Measurements from ENCODE around the gene PSMG2. TPM values are rescaled to one million over a fixed set of nuclear protein-coding genes. Genes with fewer than 3 reads are reported as not detected.

PSMG2 gene
- total and polyA plus RNA-seq, 9 of the 15 experiments (the other 6 are each of a cell fraction or from before 2014, with no cell fraction given), result 59.9 to 271 (median 111) TPM

DNA sequence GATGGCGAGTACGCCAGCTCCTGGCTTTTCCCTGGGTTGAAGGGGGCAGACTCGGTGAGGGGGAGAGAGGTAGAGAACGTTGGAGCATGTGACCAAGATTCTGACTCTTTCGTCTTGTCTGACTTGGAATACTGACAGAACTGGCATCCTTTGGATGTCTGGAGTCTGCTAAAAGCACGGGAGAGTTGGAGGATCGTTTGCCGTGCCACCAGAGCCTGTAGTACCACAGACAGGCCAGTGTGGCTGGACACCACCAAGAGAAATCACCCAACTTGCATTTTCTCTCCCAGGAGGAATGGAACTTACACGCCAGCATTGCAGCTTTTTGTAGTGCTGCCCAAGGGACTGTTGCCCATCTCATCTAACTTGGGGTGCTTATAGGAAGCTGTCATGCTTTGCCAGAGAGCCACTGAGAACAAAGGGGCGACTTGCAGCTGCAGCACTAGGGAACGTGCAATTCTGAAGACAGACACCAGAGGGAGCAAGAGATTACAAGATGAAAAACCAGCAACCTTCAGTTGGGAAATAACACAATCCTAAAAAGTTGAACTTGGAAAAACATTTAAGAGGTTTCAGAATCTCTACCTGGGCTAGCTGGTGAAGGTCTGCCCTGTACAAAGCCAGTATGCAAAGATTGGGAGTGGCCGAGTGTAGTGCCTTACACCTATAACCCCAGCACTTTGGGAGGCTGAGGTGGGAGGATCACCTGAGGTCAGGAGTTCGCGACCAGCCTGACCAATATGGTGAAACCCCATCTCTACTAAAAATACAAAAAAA lies 24.1 kb downstream of the PSMG2 start (continued):
- TF ChIP-seq, protein P1, sequence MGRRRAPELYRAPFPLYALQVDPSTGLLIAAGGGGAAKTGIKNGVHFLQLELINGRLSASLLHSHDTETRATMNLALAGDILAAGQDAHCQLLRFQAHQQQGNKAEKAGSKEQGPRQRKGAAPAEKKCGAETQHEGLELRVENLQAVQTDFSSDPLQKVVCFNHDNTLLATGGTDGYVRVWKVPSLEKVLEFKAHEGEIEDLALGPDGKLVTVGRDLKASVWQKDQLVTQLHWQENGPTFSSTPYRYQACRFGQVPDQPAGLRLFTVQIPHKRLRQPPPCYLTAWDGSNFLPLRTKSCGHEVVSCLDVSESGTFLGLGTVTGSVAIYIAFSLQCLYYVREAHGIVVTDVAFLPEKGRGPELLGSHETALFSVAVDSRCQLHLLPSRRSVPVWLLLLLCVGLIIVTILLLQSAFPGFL (CRISPR knock-in tag; IDR thresholded peaks at IDR 0.05), result no peak
- TF ChIP-seq, protein P2, sequence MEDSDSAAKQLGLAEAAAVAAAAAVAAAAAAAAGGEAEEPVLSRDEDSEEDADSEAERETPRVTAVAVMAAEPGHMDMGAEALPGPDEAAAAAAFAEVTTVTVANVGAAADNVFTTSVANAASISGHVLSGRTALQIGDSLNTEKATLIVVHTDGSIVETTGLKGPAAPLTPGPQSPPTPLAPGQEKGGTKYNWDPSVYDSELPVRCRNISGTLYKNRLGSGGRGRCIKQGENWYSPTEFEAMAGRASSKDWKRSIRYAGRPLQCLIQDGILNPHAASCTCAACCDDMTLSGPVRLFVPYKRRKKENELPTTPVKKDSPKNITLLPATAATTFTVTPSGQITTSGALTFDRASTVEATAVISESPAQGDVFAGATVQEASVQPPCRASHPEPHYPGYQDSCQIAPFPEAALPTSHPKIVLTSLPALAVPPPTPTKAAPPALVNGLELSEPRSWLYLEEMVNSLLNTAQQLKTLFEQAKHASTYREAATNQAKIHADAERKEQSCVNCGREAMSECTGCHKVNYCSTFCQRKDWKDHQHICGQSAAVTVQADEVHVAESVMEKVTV (CRISPR knock-in tag; IDR thresholded peaks at IDR 0.05), result peak; percentile 80; the same call in 1 of the 2 replicates
- TF ChIP-seq CEBPB (tag; IDR thresholded peaks at IDR 0.05), result peak; percentile 75
- TF ChIP-seq ZNF707 (CRISPR knock-in tag; conservative IDR thresholded peaks at IDR 0.05), result no peak
- TF ChIP-seq NCOA1 (IDR thresholded peaks at IDR 0.05; ENCODE audit: low read depth), result no peak
- TF ChIP-seq, protein P3, sequence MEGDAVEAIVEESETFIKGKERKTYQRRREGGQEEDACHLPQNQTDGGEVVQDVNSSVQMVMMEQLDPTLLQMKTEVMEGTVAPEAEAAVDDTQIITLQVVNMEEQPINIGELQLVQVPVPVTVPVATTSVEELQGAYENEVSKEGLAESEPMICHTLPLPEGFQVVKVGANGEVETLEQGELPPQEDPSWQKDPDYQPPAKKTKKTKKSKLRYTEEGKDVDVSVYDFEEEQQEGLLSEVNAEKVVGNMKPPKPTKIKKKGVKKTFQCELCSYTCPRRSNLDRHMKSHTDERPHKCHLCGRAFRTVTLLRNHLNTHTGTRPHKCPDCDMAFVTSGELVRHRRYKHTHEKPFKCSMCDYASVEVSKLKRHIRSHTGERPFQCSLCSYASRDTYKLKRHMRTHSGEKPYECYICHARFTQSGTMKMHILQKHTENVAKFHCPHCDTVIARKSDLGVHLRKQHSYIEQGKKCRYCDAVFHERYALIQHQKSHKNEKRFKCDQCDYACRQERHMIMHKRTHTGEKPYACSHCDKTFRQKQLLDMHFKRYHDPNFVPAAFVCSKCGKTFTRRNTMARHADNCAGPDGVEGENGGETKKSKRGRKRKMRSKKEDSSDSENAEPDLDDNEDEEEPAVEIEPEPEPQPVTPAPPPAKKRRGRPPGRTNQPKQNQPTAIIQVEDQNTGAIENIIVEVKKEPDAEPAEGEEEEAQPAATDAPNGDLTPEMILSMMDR (IDR thresholded peaks at IDR 0.05 in 2 of 3, conservative IDR thresholded peaks at IDR 0.05 in 1 of 3; ENCODE audit: insufficient read depth in 2 of 3, low read depth in 1 of 3, low read length in 3 of 3), result peak; percentile 81 to 91 (median 84)
- 0 out of 2 replicates have a peak, but pooled peaks have one; percentile 37 for TF ChIP-seq KLF16 (IDR thresholded peaks at IDR 0.05)
- peak; percentile 67; the same call in 1 of the 2 replicates for TF ChIP-seq STAG1 (CRISPR knock-in tag; IDR thresholded peaks at IDR 0.05; ENCODE audit: borderline replicate concordance)
- no peak for TF ChIP-seq HMGN3 (IDR thresholded peaks at IDR 0.05; ENCODE audit: borderline replicate concordance, extremely low read depth, insufficient read length, low read depth, low read length)
- TF ChIP-seq TCFL5 (CRISPR knock-in tag; conservative IDR thresholded peaks at IDR 0.05), result no peak
- TF ChIP-seq BHLHE40 (IDR thresholded peaks at IDR 0.05; ENCODE audit: low read length), result no peak
- no peak for TF ChIP-seq ETV6 (IDR thresholded peaks at IDR 0.05; ENCODE audit: borderline replicate concordance in 1 of 2, low read depth in 2 of 2, low read length in 1 of 2)
- no peak for TF ChIP-seq ETV6 (CRISPR knock-in tag; IDR thresholded peaks at IDR 0.05; ENCODE audit: borderline replicate concordance)
- TF ChIP-seq, protein P4, sequence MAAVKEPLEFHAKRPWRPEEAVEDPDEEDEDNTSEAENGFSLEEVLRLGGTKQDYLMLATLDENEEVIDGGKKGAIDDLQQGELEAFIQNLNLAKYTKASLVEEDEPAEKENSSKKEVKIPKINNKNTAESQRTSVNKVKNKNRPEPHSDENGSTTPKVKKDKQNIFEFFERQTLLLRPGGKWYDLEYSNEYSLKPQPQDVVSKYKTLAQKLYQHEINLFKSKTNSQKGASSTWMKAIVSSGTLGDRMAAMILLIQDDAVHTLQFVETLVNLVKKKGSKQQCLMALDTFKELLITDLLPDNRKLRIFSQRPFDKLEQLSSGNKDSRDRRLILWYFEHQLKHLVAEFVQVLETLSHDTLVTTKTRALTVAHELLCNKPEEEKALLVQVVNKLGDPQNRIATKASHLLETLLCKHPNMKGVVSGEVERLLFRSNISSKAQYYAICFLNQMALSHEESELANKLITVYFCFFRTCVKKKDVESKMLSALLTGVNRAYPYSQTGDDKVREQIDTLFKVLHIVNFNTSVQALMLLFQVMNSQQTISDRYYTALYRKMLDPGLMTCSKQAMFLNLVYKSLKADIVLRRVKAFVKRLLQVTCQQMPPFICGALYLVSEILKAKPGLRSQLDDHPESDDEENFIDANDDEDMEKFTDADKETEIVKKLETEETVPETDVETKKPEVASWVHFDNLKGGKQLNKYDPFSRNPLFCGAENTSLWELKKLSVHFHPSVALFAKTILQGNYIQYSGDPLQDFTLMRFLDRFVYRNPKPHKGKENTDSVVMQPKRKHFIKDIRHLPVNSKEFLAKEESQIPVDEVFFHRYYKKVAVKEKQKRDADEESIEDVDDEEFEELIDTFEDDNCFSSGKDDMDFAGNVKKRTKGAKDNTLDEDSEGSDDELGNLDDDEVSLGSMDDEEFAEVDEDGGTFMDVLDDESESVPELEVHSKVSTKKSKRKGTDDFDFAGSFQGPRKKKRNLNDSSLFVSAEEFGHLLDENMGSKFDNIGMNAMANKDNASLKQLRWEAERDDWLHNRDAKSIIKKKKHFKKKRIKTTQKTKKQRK (IDR thresholded peaks at IDR 0.05; ENCODE audit: borderline replicate concordance, low read depth, low read length), result no peak
- TF ChIP-seq ZNF384 (IDR thresholded peaks at IDR 0.05; ENCODE audit: low read depth, low read length), result no peak
- TF ChIP-seq, protein P5, sequence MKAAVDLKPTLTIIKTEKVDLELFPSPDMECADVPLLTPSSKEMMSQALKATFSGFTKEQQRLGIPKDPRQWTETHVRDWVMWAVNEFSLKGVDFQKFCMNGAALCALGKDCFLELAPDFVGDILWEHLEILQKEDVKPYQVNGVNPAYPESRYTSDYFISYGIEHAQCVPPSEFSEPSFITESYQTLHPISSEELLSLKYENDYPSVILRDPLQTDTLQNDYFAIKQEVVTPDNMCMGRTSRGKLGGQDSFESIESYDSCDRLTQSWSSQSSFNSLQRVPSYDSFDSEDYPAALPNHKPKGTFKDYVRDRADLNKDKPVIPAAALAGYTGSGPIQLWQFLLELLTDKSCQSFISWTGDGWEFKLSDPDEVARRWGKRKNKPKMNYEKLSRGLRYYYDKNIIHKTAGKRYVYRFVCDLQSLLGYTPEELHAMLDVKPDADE (conservative IDR thresholded peaks at IDR 0.05; ENCODE audit: control insufficient read depth, low read depth, low read length), result no peak
- no peak for TF ChIP-seq CBFB (CRISPR knock-in tag; IDR thresholded peaks at IDR 0.05)

All from K562 (cell line).